Measurements from ENCODE around the gene PDSS2.

PDSS2 gene

DNA sequence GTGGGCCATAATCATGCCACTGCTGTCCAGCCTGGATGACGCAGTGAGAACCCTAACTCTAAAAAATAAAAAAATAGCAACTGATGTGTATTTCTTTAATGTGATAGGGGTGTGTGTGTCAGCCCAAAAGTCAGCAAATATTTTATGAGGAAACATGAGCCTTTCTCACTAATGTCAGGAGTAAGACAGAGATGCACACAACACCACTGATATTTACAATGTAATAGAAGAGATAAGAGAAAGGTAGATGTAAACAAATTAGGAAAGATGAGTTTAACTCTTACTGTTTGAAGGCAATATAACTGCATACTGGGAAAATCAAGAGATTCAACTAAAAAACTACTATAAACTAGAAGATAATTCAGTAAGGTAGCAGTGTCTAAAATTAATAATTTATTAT lies 244.0 kb downstream of the PDSS2 start:
- H3K23ac ChIP-seq (ENCODE audit: low read length in 2 of 2), result no peak overlapping the region
- no peaks in the 10 kb centered on the region for H3K79me1 ChIP-seq (replicated peaks; ENCODE audit: low read length, poor library complexity, severe bottlenecking)
- no peaks in the 10 kb centered on the region for H3K36me3 ChIP-seq (ENCODE audit: control insufficient read depth in 1 of 2, insufficient read depth in 2 of 2, low read depth in 1 of 2, low read length in 2 of 2)
- no peak overlapping the region for H3K18ac ChIP-seq (ENCODE audit: low read depth in 1 of 2, low read length in 2 of 2)
- H3K27ac ChIP-seq (ENCODE audit: low read length, poor library complexity, severe bottlenecking), result no peak overlapping the region
- no peak overlapping the region for H2AFZ ChIP-seq (ENCODE audit: low read depth, low read length)
- H4K91ac ChIP-seq (ENCODE audit: low read length), result no peak overlapping the region
- DNase-seq, result no peak
- H3K9ac ChIP-seq (ENCODE audit: low read length), result no peak overlapping the region
- H2BK120ac ChIP-seq (ENCODE audit: low read depth, low read length), result no peak overlapping the region
- no peaks in the 10 kb centered on the region for H3K9me3 ChIP-seq (ENCODE audit: control insufficient read depth, low read length)
- H3K4me1 ChIP-seq (ENCODE audit: control insufficient read depth, insufficient read depth, low read depth, low read length), result no peaks in the 10 kb centered on the region
- no peak overlapping the region for H3K4me3 ChIP-seq (ENCODE audit: insufficient read depth in 1 of 2, low read depth in 1 of 2, low read length in 2 of 2)
- no peak overlapping the region for H4K8ac ChIP-seq (ENCODE audit: low read length)
- H2BK12ac ChIP-seq (ENCODE audit: low read length in 2 of 2), result no peak overlapping the region
- H3K14ac ChIP-seq (ENCODE audit: low read length in 2 of 2), result no peak overlapping the region
- H3K27me3 ChIP-seq (ENCODE audit: control insufficient read depth in 1 of 2, insufficient read depth in 1 of 2, low read length in 2 of 2), result no peaks in the 10 kb centered on the region
- no peak overlapping the region for H2BK5ac ChIP-seq (ENCODE audit: low read depth, low read length, poor library complexity, severe bottlenecking)
- no peak overlapping the region for H2BK15ac ChIP-seq (ENCODE audit: low read depth, poor library complexity, severe bottlenecking)
- no peak overlapping the region for H3K4ac ChIP-seq (ENCODE audit: low read depth in 1 of 2, low read length in 2 of 2)
- H3K4me2 ChIP-seq (ENCODE audit: low read length, poor library complexity, severe bottlenecking), result no peak overlapping the region
- no CpG with 5 or more reads among the region's 1 CpG for WGBS
- H2AK5ac ChIP-seq (ENCODE audit: low read length, severe bottlenecking), result no peak overlapping the region

DNA sequence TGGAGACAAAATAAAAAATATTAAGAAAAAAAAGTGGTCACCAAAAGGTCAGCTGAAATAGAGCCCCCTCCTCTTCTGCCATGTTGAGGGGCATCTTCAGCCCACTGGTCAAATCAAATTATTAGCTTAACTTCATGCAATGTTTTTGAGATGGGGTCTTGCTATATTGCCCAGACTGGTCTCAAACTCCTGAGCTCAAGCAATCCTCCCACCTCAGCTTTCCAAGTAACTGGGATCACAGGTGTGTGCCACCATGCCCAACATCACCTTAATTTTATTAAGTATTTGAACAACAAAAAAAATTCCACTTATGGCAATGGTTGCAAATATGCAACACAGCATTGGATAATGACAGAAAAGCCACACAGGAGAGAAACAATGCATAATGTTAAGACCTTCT lies 244.7 kb downstream of the PDSS2 start:
- Histone ChIP-seq H3K9me3 (ENCODE audit: control insufficient read depth, low read length) (no peaks in the 10 kb centered on the region), H3K79me1 (replicated peaks; ENCODE audit: low read length, poor library complexity, severe bottlenecking) (peaks cover 2% of the 10 kb centered on the region), H3K4me3 (ENCODE audit: insufficient read depth in 1 of 2, low read depth in 1 of 2, low read length in 2 of 2) (no peak overlapping the region), H2BK5ac (ENCODE audit: low read depth, low read length, poor library complexity, severe bottlenecking) (no peak overlapping the region), H2BK15ac (ENCODE audit: low read depth, poor library complexity, severe bottlenecking) (no peak overlapping the region), H2BK120ac (ENCODE audit: low read depth, low read length) (no peak overlapping the region), H4K91ac (ENCODE audit: low read length) (no peak overlapping the region), H3K4me2 (ENCODE audit: low read length, poor library complexity, severe bottlenecking) (no peak overlapping the region), H4K8ac (ENCODE audit: low read length) (no peak overlapping the region), H3K27me3 (ENCODE audit: control insufficient read depth in 1 of 2, insufficient read depth in 1 of 2, low read length in 2 of 2) (no peaks in the 10 kb centered on the region), H3K14ac (ENCODE audit: low read length in 2 of 2) (no peak overlapping the region), H3K4me1 (ENCODE audit: control insufficient read depth, insufficient read depth, low read depth, low read length) (no peaks in the 10 kb centered on the region), H3K36me3 (ENCODE audit: control insufficient read depth in 1 of 2, insufficient read depth in 2 of 2, low read depth in 1 of 2, low read length in 2 of 2) (no peaks in the 10 kb centered on the region), H3K18ac (ENCODE audit: low read depth in 1 of 2, low read length in 2 of 2) (no peak overlapping the region), H2BK12ac (ENCODE audit: low read length in 2 of 2) (no peak overlapping the region), H2AFZ (ENCODE audit: low read depth, low read length) (no peak overlapping the region), H3K9ac (ENCODE audit: low read length) (no peak overlapping the region), H3K4ac (ENCODE audit: low read depth in 1 of 2, low read length in 2 of 2) (no peak overlapping the region), H3K23ac (ENCODE audit: low read length in 2 of 2) (no peak overlapping the region), H3K27ac (ENCODE audit: low read length, poor library complexity, severe bottlenecking) (no peak overlapping the region), H2AK5ac (ENCODE audit: low read length, severe bottlenecking) (no peak overlapping the region)
- DNase-seq, result no peak

DNA sequence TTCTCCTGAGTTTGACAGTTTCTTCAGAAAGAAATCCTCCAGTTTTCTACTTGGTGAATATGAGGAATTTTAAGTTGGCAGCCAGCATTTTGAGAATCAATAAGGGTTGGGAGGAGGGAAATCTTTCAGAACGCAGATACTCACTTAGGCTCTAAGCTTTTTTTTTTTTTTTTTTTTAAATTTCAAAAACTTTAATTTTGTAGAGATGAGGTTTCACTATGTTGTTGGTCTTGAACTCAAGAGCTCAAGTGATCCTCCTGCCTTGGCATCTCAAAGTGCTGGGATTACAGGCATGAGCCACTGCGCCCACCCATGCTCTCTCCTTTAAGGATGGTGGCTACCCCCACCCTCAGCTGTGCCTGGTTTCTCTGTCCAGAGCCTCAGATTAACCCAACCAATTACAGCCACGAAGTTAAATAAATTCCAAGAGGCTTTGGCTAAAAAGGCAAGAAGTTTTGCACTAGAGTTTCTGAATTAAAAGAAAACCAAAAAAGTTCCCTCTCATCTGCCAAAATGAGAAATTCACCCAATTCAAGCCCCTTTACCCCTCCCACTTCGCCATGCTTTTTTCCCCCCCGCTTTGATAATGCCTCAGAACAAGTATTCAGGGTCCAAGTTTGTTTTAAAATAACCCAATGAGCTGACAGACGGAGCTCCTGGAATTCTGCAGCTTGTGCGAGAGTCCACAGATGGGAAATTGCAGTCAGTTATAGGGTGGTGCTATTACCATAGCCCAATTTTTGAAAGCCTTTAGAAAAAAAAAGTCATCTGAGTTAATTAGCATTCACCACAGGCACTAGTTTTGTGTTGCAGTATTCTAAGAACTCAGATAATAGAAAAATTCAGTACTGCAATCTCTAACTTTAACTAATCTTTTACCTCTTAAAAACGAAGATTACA lies 249.7 kb downstream of the PDSS2 start:
- Histone ChIP-seq H3K4ac (ENCODE audit: low read depth in 1 of 2, low read length in 2 of 2) (no peak overlapping the region), H3K27me3 (ENCODE audit: control insufficient read depth in 1 of 2, insufficient read depth in 1 of 2, low read length in 2 of 2) (no peaks in the 10 kb centered on the region), H2AFZ (ENCODE audit: low read depth, low read length) (no peak overlapping the region), H2BK120ac (ENCODE audit: low read depth, low read length) (no peak overlapping the region), H3K4me1 (ENCODE audit: control insufficient read depth, insufficient read depth, low read depth, low read length) (no peaks in the 10 kb centered on the region), H3K79me1 (replicated peaks; ENCODE audit: low read length, poor library complexity, severe bottlenecking) (peaks cover 2% of the 10 kb centered on the region), H3K9ac (ENCODE audit: low read length) (no peak overlapping the region), H2BK15ac (ENCODE audit: low read depth, poor library complexity, severe bottlenecking) (no peak overlapping the region), H3K36me3 (ENCODE audit: control insufficient read depth in 1 of 2, insufficient read depth in 2 of 2, low read depth in 1 of 2, low read length in 2 of 2) (peaks cover 0 to 10% of the 10 kb centered on the region in 2 experiments), H4K8ac (ENCODE audit: low read length) (no peak overlapping the region), H2AK5ac (ENCODE audit: low read length, severe bottlenecking) (no peak overlapping the region), H3K4me3 (ENCODE audit: insufficient read depth in 1 of 2, low read depth in 1 of 2, low read length in 2 of 2) (no peak overlapping the region), H3K14ac (ENCODE audit: low read length in 2 of 2) (no peak overlapping the region), H3K9me3 (ENCODE audit: control insufficient read depth, low read length) (no peaks in the 10 kb centered on the region), H2BK12ac (ENCODE audit: low read length in 2 of 2) (no peak overlapping the region), H3K4me2 (ENCODE audit: low read length, poor library complexity, severe bottlenecking) (no peak overlapping the region), H3K23ac (ENCODE audit: low read length in 2 of 2) (no peak overlapping the region), H3K18ac (ENCODE audit: low read depth in 1 of 2, low read length in 2 of 2) (no peak overlapping the region), H2BK5ac (ENCODE audit: low read depth, low read length, poor library complexity, severe bottlenecking) (no peak overlapping the region), H3K27ac (ENCODE audit: low read length, poor library complexity, severe bottlenecking) (no peak overlapping the region), H4K91ac (ENCODE audit: low read length) (no peak overlapping the region)
- 88% methylated on average over 6 of the region's 8 CpGs for WGBS
- no peak for DNase-seq

DNA sequence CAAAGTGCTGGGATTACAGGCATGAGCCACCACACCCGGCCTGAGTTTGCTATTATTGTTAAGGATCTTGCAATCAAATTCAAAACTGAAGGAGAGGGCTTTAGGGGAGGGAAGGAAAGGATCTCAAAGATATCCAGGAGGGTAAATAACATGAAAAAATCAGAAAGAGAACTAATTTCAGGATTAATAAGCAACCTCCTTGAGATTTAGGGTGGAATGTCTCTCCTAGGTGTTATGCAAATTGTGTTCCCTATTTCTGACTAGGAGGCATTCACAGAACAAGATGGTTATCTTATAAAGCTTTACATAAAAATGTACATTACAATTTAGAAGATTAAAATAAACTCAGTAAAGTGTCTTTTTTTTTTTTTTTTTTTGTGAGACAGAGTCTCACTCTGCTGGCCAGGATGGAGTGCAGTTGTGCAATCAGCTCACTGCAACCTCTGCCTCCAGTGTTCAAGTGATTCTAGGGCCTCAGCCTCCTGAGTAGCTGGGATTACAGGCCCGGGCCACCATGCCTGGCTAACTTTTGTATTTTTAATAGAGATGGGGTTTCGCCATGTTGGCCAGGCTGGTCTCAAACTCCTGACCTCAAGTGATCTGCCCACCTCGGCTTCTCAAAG lies 252.0 kb downstream of the PDSS2 start:
- Histone ChIP-seq H4K91ac (ENCODE audit: low read length) (no peak overlapping the region), H4K8ac (ENCODE audit: low read length) (no peak overlapping the region), H3K14ac (ENCODE audit: low read length in 2 of 2) (no peak overlapping the region), H2BK15ac (ENCODE audit: low read depth, poor library complexity, severe bottlenecking) (no peak overlapping the region), H2BK120ac (ENCODE audit: low read depth, low read length) (no peak overlapping the region), H2BK12ac (ENCODE audit: low read length in 2 of 2) (no peak overlapping the region), H3K27ac (ENCODE audit: low read length, poor library complexity, severe bottlenecking) (no peak overlapping the region), H3K9me3 (ENCODE audit: control insufficient read depth, low read length) (peaks cover 3% of the 10 kb centered on the region), H3K23ac (ENCODE audit: low read length in 2 of 2) (no peak overlapping the region), H3K18ac (ENCODE audit: low read depth in 1 of 2, low read length in 2 of 2) (no peak overlapping the region), H3K9ac (ENCODE audit: low read length) (no peak overlapping the region), H2AFZ (ENCODE audit: low read depth, low read length) (no peak overlapping the region), H3K79me1 (replicated peaks; ENCODE audit: low read length, poor library complexity, severe bottlenecking) (peaks cover 2% of the 10 kb centered on the region), H3K4me1 (ENCODE audit: control insufficient read depth, insufficient read depth, low read depth, low read length) (no peaks in the 10 kb centered on the region), H2AK5ac (ENCODE audit: low read length, severe bottlenecking) (no peak overlapping the region), H2BK5ac (ENCODE audit: low read depth, low read length, poor library complexity, severe bottlenecking) (no peak overlapping the region), H3K27me3 (ENCODE audit: control insufficient read depth in 1 of 2, insufficient read depth in 1 of 2, low read length in 2 of 2) (no peaks in the 10 kb centered on the region), H3K36me3 (ENCODE audit: control insufficient read depth in 1 of 2, insufficient read depth in 2 of 2, low read depth in 1 of 2, low read length in 2 of 2) (peaks cover 0 to 10% of the 10 kb centered on the region in 2 experiments), H3K4me2 (ENCODE audit: low read length, poor library complexity, severe bottlenecking) (no peak overlapping the region), H3K4ac (ENCODE audit: low read depth in 1 of 2, low read length in 2 of 2) (no peak overlapping the region), H3K4me3 (ENCODE audit: insufficient read depth in 1 of 2, low read depth in 1 of 2, low read length in 2 of 2) (no peak overlapping the region)
- 95% methylated on average over 3 of the region's 4 CpGs for WGBS
- DNase-seq, result no peak
